Measurements from ENCODE around the gene ANKS1B.
"Not testable (repeated sequence)": the region's sequence is repeated elsewhere in the genome, so short reads cannot be mapped to it uniquely, and the experiment has no call there.

ANKS1B gene

GRCh38 chr12:99278899-99279298, 705.8 kb downstream of the ANKS1B start:
- DNase-seq (ENCODE audit: low read depth, low spot score) = no peak

GRCh38 chr12:99277591-99278379, 707.0 kb downstream of the ANKS1B start:
- no peak for DNase-seq (ENCODE audit: low read depth, low spot score)

GRCh38 chr12:99271071-99271470, 713.7 kb downstream of the ANKS1B start:
- no peak for DNase-seq (ENCODE audit: low read depth, low spot score)

- DNase-seq (ENCODE audit: low read depth, low spot score) = no peak
Measured at GRCh38 chr12:99267038-99267437, 717.7 kb downstream of the ANKS1B start.

- no peak for DNase-seq (ENCODE audit: low read depth, low spot score)
Measured at GRCh38 chr12:99265648-99266047, 719.1 kb downstream of the ANKS1B start.

DNA sequence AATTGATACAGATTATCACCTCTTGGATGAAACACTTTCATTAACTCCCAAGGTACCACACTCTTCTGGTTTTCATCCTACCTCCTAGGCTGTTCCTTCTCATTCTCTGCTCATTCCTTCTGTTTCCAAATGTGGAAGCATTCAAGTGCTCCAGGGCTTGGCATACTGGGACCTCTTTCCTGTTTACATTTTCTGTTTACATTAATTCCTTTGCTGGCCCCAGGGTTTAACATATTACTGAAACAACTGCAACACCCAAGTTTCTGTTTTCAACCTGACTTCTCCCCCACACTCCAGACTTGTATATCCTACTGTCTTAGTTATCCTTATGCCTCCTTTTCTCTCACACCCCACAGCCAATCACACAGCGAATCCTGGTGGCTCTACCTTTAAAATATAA, 723.5 kb downstream of the ANKS1B start:
- DNase-seq (ENCODE audit: low read depth, low spot score) = no peak

DNA sequence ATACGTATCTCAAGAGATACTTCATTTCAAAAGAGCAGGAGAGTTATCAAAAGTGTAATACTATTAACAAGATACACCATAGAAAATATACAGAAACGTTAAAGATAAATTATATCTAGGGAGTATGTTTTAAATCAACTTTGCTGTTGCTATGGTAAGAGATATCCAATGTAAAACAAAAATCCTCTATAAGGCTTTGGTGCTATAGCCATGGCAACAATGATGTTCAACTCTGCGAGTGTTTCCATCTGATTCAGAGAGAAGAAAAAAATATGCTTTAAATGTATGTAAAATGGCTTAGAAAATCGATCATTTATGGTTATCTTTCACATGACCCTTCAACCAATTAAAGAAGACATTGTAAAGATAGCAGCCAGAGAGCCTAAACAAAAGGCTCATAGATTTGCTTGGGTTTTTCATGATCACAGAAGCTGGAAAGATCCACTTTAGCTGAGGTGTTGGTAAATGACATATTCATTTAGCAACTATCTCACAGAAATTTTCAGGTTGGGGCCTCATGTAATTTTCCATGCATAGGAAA, 724.2 kb downstream of the ANKS1B start:
- no peak for DNase-seq (ENCODE audit: low read depth, low spot score)

- DNase-seq (ENCODE audit: low read depth, low spot score) = no peak
Measured at GRCh38 chr12:99259040-99259934, 725.4 kb downstream of the ANKS1B start.

DNA sequence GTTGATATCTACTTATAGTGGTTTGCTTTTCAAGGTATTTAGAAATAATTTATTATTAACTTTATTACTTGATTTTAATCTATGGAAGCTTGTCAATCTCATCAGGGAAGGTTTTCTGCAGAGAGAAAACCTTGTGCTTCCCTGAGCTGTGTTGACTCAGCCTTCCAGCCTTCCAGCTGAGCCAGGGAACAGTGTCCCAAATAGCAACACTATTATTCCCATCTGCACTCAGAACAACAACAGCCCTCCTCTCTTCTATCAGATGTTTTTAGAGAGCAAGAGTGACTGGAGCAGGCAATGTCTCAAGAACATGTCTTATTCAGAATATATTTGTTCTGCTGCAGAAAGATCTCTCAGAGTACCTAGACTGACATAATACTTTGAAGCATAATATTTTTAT, 727.1 kb downstream of the ANKS1B start:
- DNase-seq (ENCODE audit: low read depth, low spot score) = no peak

DNA sequence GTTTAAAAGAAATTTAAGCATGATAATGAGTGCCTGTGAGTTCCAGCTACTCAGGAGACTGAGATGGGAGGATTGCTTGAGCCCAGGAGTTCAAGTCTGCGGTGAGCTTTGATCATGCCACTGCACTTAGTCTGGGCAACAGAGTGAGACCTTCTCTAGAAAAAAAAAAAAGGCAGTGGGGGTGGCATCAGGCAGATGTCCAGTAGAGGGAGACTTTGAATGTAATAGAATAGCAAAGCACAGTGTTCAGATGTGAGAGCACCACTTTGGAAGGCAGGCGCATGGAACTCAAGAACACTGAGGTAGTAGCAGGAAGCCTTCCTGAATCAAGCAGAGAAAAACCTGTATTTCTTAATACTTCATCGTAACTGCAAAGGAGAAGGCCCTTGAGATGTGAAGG, 731.7 kb downstream of the ANKS1B start:
- no peak for DNase-seq (ENCODE audit: low read depth, low spot score)

- DNase-seq (ENCODE audit: low read depth, low spot score) = no peak
Measured at GRCh38 chr12:99250091-99250490, 734.6 kb downstream of the ANKS1B start.

- DNase-seq (ENCODE audit: low read depth, low spot score) = no peak
Measured at GRCh38 chr12:99249543-99249942, 735.2 kb downstream of the ANKS1B start.

- DNase-seq (ENCODE audit: low read depth, low spot score) = not testable (repeated sequence)
Measured at GRCh38 chr12:99237907-99238538, 746.7 kb downstream of the ANKS1B start.

- no peak for DNase-seq (ENCODE audit: low read depth, low spot score)
Measured at GRCh38 chr12:99235381-99235780, 749.4 kb downstream of the ANKS1B start.

- DNase-seq (ENCODE audit: low read depth, low spot score) = no peak
Measured at GRCh38 chr12:99234702-99235101, 750.0 kb downstream of the ANKS1B start.

GRCh38 chr12:99232324-99232723, 752.4 kb downstream of the ANKS1B start:
- no peak for DNase-seq (ENCODE audit: low read depth, low spot score)

- DNase-seq (ENCODE audit: low read depth, low spot score) = no peak
Measured at GRCh38 chr12:99231031-99231430, 753.7 kb downstream of the ANKS1B start.

DNA sequence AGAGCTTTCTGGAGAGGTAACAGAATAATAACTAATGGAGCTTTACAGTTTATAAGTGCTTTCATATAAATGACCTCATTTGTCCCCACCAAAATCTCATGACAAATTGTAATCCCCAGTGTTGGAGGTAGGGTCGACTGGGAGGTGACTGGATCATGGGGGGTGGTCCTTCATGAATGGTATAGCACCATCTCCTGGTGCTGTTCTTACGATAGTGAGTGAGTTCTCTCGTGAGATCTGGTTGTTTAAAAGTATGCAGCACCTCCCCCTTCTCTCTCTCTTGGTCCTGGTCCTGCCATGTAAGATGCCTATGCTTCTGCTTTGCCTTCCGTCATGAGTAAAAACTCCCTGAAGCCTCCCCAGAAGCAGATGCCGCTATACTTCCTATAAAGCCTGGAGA, 760.5 kb downstream of the ANKS1B start:
- DNase-seq (ENCODE audit: low read depth, low spot score) = no peak

DNA sequence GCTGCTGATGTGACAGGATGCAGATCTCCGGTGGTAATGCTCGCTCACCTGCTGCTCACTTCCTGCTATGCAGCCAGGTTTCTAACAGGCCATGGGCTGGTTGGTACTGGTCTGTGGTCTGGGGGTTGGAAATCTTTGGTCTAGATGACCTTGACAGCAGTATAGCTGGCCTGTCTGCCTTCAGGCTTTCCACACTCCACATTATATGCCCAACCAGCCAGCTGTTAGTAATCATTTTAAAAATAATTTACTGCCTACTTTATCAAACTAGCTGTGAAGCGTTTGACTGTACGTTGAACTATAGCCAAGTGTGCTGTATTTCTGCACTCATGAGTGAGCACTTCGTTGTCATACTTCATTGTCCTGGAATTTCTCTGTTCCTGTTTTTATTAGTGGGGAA, 761.2 kb downstream of the ANKS1B start:
- DNase-seq (ENCODE audit: low read depth, low spot score) = no peak

- no peak for DNase-seq (ENCODE audit: low read depth, low spot score)
Measured at GRCh38 chr12:99213047-99213446, 771.7 kb downstream of the ANKS1B start.

DNA sequence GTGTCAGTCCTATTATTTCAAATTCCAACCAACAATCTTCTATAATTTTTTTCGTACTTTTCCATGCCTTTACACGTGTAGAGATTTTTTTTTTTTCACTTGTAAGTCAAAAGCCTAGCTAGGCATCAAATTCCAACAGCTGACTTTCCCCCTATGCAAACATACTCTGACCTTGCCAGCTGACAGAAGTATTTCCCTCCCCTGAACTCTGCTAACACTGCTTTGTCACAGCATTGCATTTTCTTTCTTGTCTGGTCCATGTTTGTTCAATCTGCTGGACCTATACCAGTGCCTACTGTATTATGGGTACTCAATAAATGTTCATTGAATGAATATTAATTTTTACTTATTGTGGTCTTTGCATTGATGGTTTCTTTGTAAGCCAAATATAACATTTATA, 772.5 kb downstream of the ANKS1B start:
- no peak for DNase-seq (ENCODE audit: low read depth, low spot score)

DNA sequence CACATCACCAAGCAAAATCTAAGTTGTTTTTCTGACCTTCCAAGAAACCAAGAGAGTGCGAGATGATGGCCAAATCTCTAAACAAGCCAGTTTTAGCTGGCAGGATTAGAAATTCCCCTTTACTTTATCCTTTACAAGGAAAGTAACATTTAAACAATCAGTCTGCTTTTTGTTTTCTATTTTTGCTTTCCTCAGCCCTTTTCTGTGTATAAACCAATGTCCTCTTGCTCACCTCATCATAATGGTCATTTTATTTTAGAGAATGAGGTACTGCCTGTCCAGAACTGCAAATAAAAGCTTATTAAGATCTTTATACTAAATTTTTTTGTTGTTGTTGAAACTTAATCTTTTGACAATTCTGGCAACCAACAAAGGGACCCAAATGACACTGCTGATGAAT, 779.6 kb downstream of the ANKS1B start:
- DNase-seq (ENCODE audit: low read depth, low spot score) = no peak

All from activated CD4-positive, CD25-positive, alpha-beta regulatory T cell treated with anti-CD3 and anti-CD28 coated beads, Interleukin-2, amount 50 U/mL, for 16 hours (primary cell).